GM19463 (cell line): ENCODE data around the gene NAGA.

ENCODE experiments used
- ATAC-seq: cut with Tn5 transposase; IDR thresholded peaks from one replicate; pipeline ENCODE4 v1.9.1; 2021; ENCODE audit warnings: mild to moderate bottlenecking, moderate library complexity; ENCODE audit not compliant: unreplicated experiment

Gene NAGA

DNA sequence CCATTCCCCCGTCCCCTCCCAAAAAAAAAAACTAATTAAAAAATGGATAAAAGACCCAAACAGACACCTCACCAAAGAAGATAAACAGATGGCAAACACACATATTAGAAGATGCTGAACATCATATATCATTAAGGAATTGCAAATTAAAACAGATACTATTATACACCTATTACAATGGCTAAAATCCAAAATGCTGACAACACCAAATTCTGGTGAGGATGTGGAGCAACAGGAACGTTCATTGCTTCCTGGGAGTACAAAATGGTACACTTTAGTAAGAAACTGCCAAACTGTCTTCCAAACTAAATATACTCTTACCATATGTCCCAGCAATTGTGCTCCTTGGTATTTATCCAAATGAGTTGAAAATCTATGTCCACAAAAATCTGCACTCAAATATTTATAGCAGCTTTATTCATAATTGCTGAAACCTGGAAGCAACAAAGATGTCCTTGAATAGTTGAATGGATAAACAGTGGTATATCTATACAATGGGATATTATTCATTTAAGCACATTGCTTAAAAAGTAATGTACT is 19.9 kb downstream of the NAGA start:
- no peak for ATAC-seq

DNA sequence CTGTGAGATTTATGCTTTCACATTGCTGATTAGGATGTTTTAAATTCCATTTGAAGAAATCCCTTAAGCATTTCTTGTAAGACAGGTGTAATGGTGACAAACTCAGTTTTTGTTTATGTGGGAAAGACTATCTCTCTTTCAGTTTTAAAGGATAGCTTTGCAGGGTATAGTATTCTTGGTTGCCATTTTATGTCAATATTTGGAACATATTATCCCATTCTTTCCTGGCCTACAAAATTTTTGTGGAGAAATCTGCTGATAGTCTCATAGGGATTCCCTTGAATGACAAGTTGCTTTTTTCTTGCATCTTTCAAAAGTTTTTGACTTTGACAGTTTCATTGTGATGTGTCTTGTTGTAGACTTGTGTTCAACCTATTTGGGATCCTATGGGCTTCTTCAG is 28.8 kb downstream of the NAGA start:
- ATAC-seq, result no peak

DNA sequence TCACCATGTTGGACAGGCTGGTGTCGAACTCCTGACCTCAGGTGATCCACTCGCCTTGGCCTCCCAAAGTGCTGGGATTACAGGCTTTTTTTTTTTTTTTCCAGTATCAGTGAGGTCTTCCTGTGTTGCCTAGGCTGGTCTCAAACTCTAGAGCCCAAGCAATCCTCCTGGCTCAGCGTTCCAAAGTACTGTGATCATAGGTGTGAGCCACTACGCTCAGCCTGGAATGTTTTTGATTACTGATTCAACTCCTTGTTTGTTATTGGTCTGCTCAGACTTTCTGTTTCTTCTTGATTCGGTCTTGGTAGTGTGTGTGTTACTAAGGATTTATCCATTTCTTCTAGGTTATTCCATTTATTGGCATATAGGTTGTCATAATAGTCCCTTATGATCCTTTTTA is 31.3 kb downstream of the NAGA start:
- no peak for ATAC-seq

DNA sequence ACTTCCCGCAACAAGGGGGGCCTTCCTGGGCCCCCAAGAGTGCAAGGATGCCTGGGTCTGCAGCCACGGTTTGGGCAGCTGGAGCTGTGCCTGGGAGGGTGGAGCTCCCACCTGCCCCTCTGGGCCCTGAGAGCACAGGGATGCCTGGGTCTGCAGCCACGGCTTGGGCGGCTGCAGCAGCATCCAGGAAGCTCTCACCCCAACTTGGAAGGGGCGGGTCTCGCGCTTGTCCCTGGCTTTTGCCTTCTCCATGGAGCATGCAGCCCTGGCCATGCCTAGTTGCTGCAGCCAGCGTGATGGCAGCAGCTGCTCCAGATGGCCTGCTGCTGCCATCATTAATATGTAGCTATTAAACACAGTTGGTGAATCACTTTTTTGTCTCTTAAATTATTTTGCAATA is 35.4 kb downstream of the NAGA start:
- no peak for ATAC-seq

DNA sequence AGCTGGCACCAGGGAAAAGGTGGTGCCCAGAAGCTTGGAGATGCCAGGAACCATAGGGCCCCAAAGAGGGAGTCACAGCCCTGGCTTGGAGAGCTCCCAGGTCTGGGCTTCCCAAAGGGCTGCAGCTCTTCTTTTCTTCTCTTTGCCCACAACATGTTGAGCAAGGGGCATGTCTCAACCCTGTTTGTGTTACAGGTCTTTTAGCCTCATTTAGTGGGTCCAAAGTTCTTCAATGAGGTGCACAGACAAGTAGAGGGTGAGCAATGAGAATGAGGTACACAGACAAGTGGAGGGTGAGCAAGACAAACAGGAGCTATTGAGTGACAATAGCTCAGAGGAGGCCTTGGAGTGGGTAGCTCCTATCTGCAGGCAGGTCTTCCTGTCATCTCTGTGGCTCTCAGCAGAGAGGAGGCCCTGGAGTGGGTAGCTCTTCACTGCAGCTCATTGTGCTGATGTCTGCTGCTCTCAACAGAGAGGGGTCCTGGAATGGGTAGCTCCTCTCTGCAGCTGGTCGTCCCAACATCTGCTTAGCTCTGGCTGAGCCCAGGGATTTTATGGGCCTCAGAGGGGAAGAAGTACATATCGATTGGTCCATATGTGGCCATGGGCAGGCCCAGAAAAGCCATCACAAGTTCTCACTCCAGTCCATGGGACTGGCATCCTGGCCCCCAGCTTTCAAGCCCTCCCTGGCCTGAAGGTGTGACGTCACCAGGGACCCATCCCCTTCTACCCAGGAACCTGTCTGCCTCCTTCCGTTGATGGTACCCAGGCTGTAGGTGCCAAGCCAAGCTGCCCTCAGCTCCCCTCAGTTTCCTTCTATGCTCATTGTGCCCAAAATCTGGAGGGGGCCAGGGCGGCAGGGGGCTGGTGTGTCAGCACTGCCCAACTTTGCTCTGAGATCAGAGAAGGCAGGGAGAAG is 37.1 kb downstream of the NAGA start:
- no peak for ATAC-seq

DNA sequence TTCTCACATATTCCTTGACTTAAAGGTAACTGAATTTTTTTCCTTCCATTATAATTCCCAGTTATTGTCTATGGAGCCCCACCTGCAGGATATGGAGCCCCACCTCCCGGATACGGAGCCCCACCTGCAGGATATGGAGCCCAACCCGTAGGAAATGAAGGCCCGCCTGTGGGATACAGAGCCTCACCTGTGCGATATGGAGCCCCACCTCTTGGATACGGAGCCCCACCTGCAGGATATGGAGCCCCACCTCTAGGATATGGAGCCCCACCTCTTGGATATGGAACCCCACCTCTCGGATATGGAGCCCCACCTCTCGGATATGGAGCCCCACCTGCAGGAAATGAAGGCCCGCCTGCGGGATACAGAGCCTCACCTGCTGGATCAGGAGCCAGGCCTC is 43.9 kb downstream of the NAGA start:
- ATAC-seq, result no peak

DNA sequence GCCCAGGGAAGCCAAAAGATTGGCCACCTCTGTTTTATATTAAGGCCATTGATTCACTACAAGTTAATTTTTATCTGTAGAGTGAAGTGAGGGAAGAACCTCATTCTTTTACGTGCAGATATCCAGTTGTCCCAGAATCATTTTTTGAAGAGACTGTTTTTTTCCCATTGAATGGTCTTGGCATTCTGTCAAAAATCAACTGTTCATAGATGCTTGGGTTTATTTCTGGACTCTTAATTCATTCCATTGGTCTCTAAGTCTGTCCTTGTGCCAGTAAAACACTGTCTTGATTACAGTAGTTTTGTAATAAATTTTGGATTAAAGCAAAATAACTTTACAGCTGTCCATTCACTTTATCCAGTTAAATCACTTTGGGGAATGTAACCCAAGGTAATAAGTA is 45.2 kb downstream of the NAGA start:
- no peak for ATAC-seq

DNA sequence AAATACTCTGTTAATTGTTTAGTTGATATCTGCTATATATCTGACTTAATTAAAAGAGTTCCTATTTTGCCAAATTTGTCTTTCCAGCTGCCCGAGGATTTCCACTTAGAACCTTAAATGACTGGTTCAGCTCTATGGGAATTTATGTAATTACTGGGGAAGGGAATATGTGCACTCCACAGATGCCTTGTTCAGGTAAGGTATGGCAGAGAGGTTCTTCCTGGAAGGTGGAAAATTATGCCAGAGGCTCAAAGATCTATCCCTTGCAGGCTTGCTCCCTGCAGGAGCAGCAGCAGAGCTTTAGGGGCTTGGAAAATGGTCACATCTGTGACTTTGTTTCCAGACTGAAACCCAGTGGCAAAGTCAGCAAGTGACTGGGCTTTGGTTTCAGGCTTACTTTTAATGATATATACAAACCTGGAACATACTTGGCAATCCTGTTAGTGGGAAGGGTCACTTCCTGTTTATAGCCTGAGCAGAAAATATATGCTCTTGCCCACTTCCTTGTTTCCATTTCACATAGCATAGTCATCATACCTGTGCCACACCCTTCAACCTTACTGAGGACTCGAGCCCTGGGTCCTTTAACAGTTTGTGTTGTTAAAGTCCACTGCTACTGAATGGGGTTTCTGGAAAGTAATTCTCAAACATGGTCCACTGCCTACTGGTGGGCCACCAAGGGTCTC is 48.3 kb downstream of the NAGA start:
- ATAC-seq, result no peak

DNA sequence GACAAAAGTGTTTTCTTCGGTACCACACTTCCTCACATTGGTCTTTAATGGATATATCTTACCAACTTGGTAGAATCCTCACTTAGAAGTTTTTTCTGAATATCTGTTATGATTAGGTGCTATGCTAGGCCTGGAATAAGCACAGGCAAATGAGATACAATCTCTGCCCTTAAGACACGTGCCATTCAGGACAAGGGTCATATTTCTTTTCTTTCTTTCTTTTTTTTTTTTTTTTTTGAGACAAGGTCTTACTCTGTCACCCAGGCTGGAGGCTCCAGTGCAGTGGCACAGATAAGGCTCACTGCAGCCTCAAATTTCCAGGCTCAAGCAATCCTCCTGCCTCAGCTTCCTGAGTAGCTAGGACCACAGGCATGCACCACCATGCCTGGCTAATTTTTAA is 49.0 kb downstream of the NAGA start:
- ATAC-seq, result no peak

DNA sequence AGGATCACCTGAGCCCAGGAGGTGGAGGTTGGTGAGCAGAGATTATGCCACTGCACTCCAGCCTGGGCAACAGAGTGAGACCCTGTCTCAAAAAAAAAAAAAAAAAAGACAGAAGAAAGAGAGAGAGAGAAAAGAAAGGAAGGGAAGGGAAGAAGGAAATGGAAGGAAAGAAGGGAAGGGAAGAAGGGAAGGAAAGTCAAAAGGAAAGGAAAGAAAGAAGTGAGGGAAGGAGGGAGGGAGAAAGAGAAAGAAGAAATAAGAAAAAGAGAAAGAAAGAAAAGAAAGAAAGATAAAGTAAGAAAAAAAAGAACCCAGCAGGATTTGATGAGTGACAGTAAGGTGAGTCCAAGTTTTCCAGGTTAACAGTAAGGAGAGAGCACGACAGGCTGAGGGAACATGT is 52.4 kb downstream of the NAGA start:
- ATAC-seq, result no peak

DNA sequence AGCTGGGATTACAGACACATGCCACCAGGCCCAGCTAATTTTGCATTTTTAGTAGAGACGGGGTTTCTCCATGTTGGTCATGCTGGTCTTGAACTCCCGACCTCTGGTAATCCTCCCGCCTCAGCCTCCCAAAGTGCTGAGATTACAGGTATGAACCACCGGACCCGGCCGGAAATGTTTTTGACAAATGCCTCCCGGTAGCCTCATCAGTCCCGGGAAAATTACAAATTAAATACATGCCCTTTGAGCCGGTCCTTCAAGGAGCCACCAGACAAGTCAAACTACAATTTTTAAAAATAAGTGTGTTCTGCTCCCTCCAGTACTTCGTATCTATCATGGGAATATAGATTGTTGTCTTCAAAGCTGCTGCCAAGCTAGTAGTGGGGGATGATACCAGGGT is 54.5 kb downstream of the NAGA start:
- ATAC-seq, result no peak

DNA sequence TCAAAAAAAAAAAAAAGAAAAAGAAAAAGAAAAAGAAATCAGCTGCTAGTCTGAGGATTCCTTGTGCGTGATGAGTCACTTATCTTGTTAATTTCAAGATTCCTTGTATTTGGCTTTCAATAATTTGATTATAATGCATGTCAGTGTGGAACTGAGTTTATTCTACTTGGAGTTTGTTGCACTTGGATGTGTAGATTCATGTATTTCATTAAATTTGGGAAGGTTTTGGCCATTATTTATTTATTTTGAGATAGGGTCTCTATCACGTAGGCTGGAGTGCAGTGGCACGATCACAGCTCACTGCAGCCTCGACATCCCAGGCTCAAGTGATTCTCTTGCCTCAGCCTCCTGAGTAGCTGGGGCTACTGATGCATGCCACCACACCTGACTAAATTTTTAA is 57.2 kb downstream of the NAGA start:
- no peak for ATAC-seq

DNA sequence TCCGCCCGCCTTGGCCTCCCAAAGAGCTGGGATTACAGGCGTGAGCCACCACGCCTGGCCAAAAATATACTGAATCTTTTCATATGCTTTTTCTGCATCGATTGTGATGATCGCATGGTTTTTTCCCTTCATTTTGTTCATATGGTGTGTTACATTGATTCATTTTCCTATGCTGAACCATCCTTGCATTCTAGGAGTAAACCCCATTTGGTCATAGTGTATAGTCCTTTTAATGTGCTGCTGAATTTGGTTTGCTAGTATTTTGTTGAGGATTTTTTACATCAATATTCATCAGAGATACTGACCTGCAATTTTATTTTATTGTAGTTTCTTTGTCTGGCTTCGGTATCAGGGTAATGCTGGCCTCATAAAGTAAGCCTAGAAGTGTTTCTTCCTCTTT is 59.8 kb downstream of the NAGA start:
- no peak for ATAC-seq
